HUES6 (cell line): ENCODE measurements around the gene YTHDF2.
A peak's percentile ranks its signal among the peaks of the same experiment; 100 is the strongest.

Experiments
- H3K27ac ChIP-seq: 2 replicates; pipeline ENCODE4 v1.7.0; 2013; ENCODE audit warnings: low read depth, mild to moderate bottlenecking, low read length, inconsistent platforms
- H3K27me3 ChIP-seq: 2 replicates; pipeline ENCODE4 v1.6.1; 2013; ENCODE audit warnings: low read length; ENCODE audit not compliant: control insufficient read depth, insufficient read depth
- H3K36me3 ChIP-seq: 2 replicates; pipeline ENCODE4 v1.6.1; 2013; ENCODE audit warnings: low read length; ENCODE audit not compliant: control insufficient read depth, insufficient read depth
- H3K4me1 ChIP-seq: 2 replicates; pipeline ENCODE4 v1.6.1; 2013; ENCODE audit warnings: low read length; ENCODE audit not compliant: control insufficient read depth, insufficient read depth
- H3K4me3 ChIP-seq: 2 replicates; pipeline ENCODE4 v1.5.1; 2013; ENCODE audit warnings: low read depth, low read length
- H3K9ac ChIP-seq: one replicate; pipeline ENCODE4 v1.6.1; 2013; ENCODE audit warnings: mild to moderate bottlenecking, low read length
- H3K9me3 ChIP-seq: 2 replicates; pipeline ENCODE4 v1.6.1; 2013; ENCODE audit warnings: low read depth, low read length; ENCODE audit not compliant: control insufficient read depth, insufficient read depth

Gene YTHDF2

GRCh38 chr1:28803051-28803450, 66.3 kb downstream of the YTHDF2 start:
- Histone ChIP-seq H3K9me3 (0 out of 2 replicates have a peak, but pooled peaks cover 3% of the 10 kb centered on the region), H3K9ac (no peak overlapping the region), H3K36me3 (no peaks in the 10 kb centered on the region), H3K27ac (no peak overlapping the region), H3K4me1 (peaks cover 12% of the 10 kb centered on the region), H3K4me3 (no peak overlapping the region), H3K27me3 (no peaks in the 10 kb centered on the region)

GRCh38 chr1:28803662-28804061, 66.9 kb downstream of the YTHDF2 start:
- no peaks in the 10 kb centered on the region for H3K36me3 ChIP-seq
- H3K4me1 ChIP-seq = peaks cover 12% of the 10 kb centered on the region
- 0 out of 2 replicates have a peak, but pooled peaks cover 3% of the 10 kb centered on the region for H3K9me3 ChIP-seq
- no peak overlapping the region for H3K9ac ChIP-seq
- H3K27ac ChIP-seq = no peak overlapping the region
- H3K4me3 ChIP-seq = no peak overlapping the region
- H3K27me3 ChIP-seq = no peaks in the 10 kb centered on the region

GRCh38 chr1:28804071-28804470, 67.3 kb downstream of the YTHDF2 start:
- Histone ChIP-seq H3K36me3 (no peaks in the 10 kb centered on the region), H3K9ac (no peak overlapping the region), H3K27me3 (no peaks in the 10 kb centered on the region), H3K9me3 (0 out of 2 replicates have a peak, but pooled peaks cover 3% of the 10 kb centered on the region), H3K27ac (no peak overlapping the region), H3K4me3 (no peak overlapping the region), H3K4me1 (peaks cover 12% of the 10 kb centered on the region)

GRCh38 chr1:28807046-28807445, 70.3 kb downstream of the YTHDF2 start:
- Histone ChIP-seq H3K4me3 (no peak overlapping the region), H3K4me1 (peaks cover 4% of the 10 kb centered on the region; the same call in 1 of the 2 replicates), H3K9ac (no peak overlapping the region), H3K27ac (no peak overlapping the region), H3K36me3 (no peaks in the 10 kb centered on the region), H3K9me3 (0 out of 2 replicates have a peak, but pooled peaks cover 3% of the 10 kb centered on the region), H3K27me3 (peaks cover 23% of the 10 kb centered on the region)

- H3K36me3 ChIP-seq = no peaks in the 10 kb centered on the region
- peaks cover 12% of the 10 kb centered on the region; the same call in 1 of the 2 replicates for H3K4me1 ChIP-seq
- H3K4me3 ChIP-seq = no peak overlapping the region
- H3K9me3 ChIP-seq = 0 out of 2 replicates have a peak, but pooled peaks cover 6% of the 10 kb centered on the region
- H3K27ac ChIP-seq = no peak overlapping the region
- no peak overlapping the region for H3K9ac ChIP-seq
- peaks cover 32% of the 10 kb centered on the region for H3K27me3 ChIP-seq
Measured at GRCh38 chr1:28807986-28808385, 71.2 kb downstream of the YTHDF2 start.

GRCh38 chr1:28811369-28811765, 74.6 kb downstream of the YTHDF2 start:
- Histone ChIP-seq H3K27ac (no peak overlapping the region), H3K4me1 (peaks cover 19% of the 10 kb centered on the region), H3K27me3 (peaks cover 52% of the 10 kb centered on the region), H3K4me3 (peak overlapping the region; percentile 65; the same call in 1 of the 2 replicates), H3K9ac (no peak overlapping the region), H3K36me3 (no peaks in the 10 kb centered on the region), H3K9me3 (peaks cover 7% of the 10 kb centered on the region; the same call in 1 of the 2 replicates)

- no peak within 1 kb of the TSS for H3K27ac ChIP-seq
- peak within 1 kb of the TSS; percentile 65 for H3K4me3 ChIP-seq
- peaks cover 19% of the 10 kb centered on the region for H3K4me1 ChIP-seq
- peaks cover 52% of the 10 kb centered on the region for H3K27me3 ChIP-seq
- H3K9ac ChIP-seq = peak within 1 kb of the TSS; percentile 25
- no peaks in the 10 kb centered on the region for H3K36me3 ChIP-seq
- H3K9me3 ChIP-seq = peaks cover 7% of the 10 kb centered on the region; the same call in 1 of the 2 replicates
Measured at GRCh38 chr1:28811766-28812668, 75.3 kb downstream of the YTHDF2 start, which contains the start of gene OPRD1. OPRD1 (plus strand) TSS chr1:28812170; CDS start chr1:28812384, 214 bp downstream.

- Histone ChIP-seq H3K27me3 (peaks cover 52% of the 10 kb centered on the region), H3K4me3 (peak overlapping the region; percentile 65), H3K4me1 (peaks cover 19% of the 10 kb centered on the region), H3K27ac (no peak overlapping the region), H3K9me3 (peaks cover 7% of the 10 kb centered on the region; the same call in 1 of the 2 replicates), H3K36me3 (no peaks in the 10 kb centered on the region), H3K9ac (peak overlapping the region; percentile 25)
Measured at GRCh38 chr1:28812669-28813468, 76.1 kb downstream of the YTHDF2 start.

GRCh38 chr1:28813931-28814465, 77.3 kb downstream of the YTHDF2 start:
- Histone ChIP-seq H3K9ac (no peak overlapping the region), H3K36me3 (no peaks in the 10 kb centered on the region), H3K27me3 (peaks cover 52% of the 10 kb centered on the region), H3K4me1 (peaks cover 19% of the 10 kb centered on the region), H3K27ac (no peak overlapping the region), H3K4me3 (no peak overlapping the region), H3K9me3 (peaks cover 7% of the 10 kb centered on the region; the same call in 1 of the 2 replicates)

GRCh38 chr1:28815533-28816185, 78.9 kb downstream of the YTHDF2 start:
- Histone ChIP-seq H3K27ac (no peak overlapping the region), H3K9ac (no peak overlapping the region), H3K9me3 (peaks cover 7% of the 10 kb centered on the region; the same call in 1 of the 2 replicates), H3K27me3 (peaks cover 43% of the 10 kb centered on the region), H3K36me3 (no peaks in the 10 kb centered on the region), H3K4me1 (peaks cover 19% of the 10 kb centered on the region), H3K4me3 (no peak overlapping the region)
